Measurements from ENCODE around the gene GPR137.

The GPR137 gene

DNA sequence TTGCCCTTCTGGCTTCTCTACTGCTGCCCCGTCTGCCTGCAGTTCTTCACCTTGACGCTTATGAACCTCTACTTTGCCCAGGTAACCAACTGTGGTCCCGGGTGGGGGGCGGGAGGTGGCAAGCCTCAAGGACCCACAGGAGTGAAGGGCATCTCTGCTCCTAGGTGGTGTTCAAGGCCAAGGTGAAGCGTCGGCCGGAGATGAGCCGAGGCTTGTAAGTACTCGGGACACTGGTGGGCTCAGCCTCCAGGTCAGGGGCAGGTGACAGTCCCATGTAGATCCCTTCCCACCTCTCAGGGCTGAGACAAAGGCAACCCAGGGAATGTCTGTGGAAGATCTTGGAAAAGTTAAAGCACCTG, 1.1 kb downstream of the GPR137 start:
- no peak for DNase-seq (ENCODE audit: low read depth)

DNA sequence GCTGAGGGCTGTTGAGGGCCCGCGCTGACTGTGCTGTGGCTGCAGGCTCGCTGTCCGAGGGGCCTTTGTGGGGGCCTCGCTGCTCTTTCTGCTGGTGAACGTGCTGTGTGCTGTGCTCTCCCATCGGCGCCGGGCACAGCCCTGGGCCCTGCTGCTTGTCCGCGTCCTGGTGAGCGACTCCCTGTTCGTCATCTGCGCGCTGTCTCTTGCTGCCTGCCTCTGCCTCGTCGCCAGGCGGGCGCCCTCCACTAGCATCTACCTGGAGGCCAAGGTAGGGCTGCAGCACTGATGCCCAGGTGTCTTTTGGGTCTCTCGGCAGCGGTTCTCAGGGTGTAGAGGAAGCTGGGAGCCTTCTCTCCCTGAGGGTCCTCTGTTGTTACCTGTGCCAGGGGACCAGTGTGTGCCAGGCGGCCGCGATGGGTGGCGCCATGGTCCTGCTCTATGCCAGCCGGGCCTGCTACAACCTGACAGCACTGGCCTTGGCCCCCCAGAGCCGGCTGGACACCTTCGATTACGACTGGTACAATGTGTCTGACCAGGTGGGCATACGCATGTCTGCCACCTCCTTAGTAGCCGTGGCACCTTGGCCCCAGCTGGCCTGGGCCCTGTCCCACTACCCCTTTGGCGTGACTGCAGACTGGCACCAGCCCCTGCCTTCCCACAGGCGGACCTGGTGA, 2.2 kb downstream of the GPR137 start:
- DNase-seq (ENCODE audit: low read depth), result no peak

DNA sequence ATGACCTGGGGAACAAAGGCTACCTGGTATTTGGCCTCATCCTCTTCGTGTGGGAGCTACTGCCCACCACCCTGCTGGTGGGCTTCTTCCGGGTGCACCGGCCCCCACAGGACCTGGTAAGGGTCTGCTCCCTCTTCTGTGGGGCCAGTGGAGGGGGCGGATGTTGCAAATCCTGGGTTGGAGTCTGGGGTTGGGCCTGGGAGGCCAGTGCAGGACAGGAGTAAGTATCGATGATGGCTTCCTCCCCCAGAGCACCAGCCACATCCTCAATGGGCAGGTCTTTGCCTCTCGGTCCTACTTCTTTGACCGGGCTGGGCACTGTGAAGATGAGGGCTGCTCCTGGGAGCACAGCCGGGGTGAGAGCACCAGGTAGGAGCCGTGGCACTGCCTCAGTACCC, 2.7 kb downstream of the GPR137 start:
- no peak for DNase-seq (ENCODE audit: low read depth)

DNA sequence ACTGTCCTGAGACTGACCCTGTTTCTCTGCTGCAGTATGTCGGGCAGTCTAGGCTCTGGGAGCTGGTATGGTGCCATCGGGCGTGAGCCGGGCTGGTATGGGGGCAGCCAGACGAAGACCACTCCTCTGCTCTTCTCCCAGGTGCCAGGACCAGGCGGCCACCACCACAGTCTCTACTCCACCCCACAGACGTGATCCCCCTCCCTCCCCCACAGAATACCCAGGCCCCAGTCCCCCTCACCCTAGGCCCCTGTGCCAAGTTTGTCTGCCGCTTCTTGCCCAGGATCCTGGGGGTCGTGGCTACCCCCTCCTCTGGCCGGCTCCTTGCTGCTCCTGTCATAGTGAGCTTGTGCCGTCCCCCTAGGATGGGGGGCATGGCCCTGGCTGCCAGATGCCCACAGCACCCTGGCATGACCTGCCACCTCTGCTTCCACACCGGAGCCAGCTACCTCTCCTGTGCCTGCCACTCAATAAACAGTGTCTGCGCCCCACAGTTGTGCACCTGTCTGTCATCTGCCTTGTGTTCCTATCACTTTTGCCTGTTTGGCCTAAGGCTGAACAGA, 3.4 kb downstream of the GPR137 start:
- no peak for DNase-seq (ENCODE audit: low read depth)

DNA sequence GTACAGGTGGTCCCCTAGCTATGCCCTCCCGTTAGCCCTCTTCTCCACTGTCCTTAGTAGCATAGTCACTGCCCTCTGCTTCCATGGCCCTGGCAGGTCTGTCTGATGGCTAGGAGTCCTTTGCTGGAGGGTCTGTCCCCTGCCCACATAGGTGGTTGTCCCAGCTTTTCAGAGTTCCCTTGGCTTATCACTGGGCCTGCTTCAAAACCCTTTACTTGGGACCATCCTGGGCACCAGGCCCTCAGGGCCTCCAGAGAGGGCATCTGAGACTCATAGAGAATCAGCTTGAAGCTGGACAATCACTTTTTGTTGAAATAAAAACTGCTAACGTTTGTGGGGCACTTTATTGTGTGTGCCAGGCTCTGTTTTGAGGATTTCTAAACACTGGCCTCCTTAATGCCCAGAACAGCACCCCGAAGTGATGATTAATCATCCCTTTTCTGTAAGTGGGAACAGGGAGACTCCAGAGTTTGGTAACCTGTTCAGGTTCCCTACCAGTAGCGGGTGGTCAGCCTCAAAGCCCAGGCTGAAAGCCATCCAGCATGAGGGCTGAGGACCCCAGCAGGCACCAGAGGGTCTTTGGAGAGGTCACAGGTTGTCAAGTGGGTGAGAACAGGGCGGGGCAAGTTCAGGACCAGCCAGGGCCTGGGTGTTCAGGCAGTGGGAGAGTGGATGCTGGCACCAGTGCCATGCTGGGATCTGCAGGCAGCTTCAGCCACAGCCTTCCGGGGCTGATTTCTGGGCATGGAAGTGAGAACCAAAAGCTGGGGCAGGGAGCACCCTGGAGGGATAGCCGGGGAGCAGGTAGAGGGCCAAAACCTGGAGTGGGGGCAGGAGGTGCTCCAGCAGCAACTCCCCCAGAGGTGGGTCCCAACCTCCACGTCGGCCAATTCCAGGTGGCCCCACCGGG, 5.0 kb downstream of the GPR137 start:
- no peak for DNase-seq (ENCODE audit: low read depth)

DNA sequence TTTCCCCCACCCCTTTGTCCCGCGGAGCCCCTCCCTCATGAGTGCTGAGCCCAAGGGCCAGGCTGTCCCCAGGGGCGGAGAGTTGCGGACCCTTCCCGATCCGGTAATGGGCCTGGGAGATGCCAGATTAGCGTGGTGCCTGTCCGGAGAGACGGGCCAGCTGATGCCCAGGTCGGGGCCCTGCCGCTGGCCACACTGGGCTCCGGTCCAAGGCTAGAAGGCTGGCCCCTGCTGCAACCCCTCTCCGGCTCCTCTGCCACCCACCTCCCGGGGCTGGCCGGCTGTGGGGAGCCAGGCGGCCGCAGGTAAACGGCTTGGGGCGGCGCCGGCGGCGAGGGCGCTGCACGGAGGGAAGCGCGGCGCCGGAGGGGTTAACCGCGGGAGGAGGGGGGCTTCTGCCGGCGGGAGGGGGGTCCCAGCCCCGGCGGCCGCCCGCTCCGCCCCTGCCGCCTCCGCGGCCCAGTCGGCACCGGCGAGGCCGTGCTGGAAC, 5.7 kb downstream of the GPR137 start, which contains the start of gene KCNK4:
KCNK4 (plus strand) TSS at position 41 of the 490 bp plus-strand sequence. CDS start 1,717 bp downstream, outside the sequence.
- no peak for DNase-seq (ENCODE audit: low read depth)

DNA sequence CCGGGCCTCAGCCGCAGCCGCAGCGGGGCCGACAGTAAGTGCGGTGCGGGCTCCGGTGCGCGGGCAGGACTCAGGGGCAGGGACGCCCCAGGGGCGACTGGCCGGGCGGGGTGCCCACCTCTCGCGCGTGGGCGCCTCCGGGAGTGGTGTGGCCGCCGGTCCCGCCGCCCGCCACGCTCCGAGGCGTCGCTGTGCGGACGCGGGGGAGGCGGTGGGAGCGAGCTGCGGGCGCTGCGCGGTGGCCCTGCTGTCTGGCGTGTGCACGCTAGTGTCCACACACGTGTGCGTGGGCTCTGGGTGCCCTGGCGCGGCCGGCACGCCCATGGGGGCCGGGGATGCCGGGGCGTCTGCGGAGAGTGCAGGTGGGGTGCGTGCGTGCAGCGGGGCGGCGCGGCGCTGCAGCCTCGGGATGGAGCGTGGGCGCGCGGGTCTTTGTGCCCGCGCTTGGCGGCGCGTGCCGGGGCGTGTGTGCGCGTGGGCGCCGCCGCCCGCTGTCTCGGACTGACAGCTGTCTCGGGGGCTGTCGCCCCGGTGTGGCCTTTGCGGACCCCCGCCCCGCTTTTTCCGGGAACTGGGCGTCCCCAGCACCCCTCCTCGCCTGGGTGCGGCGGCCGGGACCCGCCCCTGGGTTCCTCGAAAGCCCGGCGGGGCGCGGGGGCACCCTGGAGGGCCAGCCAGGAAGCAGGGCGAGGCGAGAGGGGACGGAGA, 6.3 kb downstream of the GPR137 start:
- DNase-seq (ENCODE audit: low read depth), result no peak

DNA sequence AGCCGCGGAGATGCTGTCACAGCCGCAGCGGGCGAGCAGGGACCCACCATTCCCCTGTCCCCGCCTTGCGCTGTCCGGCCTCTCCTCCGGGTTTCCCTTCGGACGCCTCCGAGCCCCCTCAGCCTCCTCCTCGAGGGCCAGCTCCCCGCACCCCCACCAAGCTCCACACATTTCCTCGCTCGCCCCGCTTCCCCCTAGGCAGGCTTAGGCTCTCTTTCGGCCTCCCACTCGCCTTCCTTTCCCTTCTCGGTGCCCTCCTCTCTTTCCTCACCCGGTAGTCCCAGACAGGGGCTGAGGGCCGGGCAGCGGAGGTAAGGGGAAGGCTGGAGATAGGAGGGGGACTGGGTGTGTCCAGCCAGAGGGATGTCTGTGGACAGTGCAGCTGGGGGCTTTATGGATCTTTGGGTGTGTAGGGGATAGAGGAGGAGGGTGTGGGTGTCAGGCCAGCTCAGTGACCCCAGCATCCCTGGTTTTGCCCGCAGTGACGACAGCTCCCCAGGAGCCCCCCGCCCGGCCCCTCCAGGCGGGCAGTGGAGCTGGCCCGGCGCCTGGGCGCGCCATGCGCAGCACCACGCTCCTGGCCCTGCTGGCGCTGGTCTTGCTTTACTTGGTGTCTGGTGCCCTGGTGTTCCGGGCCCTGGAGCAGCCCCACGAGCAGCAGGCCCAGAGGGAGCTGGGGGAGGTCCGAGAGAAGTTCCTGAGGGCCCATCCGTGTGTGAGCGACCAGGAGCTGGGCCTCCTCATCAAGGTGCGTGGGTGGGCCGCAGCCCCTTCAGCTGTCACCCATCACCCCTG, 7.0 kb downstream of the GPR137 start:
- DNase-seq (ENCODE audit: low read depth), result no peak

DNA sequence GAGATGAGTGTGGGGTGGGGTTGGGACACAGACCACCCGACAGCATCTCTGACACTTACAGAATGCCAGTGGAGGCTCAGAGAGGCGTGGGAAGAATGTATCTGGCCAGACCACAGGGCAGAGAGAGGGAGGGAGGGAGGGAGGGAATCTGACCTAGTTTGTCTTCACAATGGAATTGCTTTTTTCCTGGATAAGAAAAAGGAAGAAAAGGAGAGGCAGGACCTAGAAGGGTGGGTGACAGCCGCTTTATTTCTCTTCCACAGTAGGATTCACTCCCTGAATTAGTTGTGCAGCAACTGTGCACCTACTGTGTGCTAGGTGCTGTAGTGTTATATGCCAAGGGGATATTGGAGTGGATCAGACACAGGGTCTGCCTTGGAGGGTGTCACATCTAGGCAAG, 9.1 kb downstream of the GPR137 start:
- no peak for DNase-seq (ENCODE audit: low read depth)

DNA sequence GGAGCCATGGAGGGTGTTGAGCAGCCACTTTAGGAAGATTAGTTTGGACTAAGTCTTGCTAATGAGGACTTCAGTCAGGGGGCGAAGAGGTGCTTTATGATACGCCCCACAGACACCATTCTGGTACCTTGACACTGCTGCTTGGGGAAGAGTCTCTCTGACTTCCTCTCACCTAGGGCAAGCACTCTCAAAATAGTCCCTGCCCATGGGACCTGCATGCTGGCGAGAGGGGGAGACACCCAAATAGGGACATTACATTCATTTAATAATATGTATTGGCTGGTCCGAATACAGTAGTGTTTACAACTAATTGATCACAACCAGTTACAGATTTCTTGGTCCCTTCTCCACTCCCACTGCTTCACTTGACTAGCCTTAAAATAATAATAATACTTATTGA, 10.1 kb downstream of the GPR137 start:
- no peak for DNase-seq (ENCODE audit: low read depth)

DNA sequence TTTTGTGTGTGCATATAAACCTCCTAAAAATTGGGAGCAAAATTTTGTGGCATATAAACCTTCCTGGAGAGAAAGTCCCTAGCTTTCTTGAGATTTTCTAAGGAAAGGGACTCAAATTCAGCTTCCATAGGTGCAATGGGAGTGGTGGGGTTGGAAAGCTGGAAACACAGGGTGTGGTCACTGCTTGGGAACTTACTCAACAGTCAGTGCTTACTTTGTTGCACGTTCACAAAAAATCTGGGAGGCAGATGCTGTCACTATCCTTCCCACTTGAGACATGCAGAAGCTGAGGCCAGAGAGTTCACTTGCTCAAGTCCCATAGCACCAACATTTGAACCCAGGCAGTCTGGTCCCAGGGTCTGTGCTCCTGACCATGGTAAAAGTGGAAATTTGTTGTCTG, 10.6 kb downstream of the GPR137 start:
- no peak for DNase-seq (ENCODE audit: low read depth)

DNA sequence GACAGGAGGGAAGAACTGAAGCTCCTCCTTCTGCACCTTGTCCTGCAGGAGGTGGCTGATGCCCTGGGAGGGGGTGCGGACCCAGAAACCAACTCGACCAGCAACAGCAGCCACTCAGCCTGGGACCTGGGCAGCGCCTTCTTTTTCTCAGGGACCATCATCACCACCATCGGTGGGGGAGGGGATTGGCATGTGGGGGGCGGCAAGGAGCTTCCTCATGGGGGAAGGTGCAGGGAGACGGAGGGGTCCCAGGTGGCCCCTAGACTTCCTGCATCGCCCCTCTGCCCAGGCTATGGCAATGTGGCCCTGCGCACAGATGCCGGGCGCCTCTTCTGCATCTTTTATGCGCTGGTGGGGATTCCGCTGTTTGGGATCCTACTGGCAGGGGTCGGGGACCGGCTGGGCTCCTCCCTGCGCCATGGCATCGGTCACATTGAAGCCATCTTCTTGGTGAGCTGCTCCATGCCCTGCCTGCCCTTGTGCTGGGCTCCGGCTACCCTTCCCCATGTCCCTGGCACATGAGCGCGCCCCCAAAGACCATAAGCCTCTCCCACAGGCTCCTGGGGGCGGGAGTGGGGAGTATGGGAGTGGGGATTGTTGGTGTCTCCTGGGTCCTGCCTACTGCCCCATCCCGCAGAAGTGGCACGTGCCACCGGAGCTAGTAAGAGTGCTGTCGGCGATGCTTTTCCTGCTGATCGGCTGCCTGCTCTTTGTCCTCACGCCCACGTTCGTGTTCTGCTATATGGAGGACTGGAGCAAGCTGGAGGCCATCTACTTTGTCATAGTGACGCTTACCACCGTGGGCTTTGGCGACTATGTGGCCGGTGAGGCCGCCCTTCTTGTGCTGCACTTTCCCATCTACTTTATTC, 11.4 kb downstream of the GPR137 start:
- no peak for DNase-seq (ENCODE audit: low read depth)

DNA sequence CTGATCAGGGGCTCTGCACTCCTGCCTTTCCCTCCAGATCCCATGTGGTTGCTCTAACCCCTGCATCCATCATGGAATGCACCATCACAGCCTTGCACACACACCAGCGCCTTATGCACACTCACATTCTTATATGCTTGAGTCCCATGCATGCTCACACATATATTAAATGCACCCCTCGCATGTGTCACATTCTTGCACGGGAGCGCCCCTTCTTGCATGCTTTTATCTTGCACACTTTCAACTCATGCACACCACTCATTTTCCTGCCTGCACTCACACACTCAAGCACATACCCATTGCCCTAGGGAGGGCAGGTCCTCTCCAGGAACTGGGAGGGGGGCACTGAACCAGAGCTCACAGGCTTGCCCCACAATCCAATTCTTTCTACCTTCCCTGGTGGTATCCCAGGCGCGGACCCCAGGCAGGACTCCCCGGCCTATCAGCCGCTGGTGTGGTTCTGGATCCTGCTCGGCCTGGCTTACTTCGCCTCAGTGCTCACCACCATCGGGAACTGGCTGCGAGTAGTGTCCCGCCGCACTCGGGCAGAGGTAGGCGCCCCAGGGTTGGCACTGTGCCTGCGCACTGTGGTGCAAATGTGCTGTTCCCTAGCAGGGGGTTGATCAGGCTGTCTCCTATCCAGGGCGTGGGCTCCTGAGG, 12.2 kb downstream of the GPR137 start:
- DNase-seq (ENCODE audit: low read depth), result no peak

DNA sequence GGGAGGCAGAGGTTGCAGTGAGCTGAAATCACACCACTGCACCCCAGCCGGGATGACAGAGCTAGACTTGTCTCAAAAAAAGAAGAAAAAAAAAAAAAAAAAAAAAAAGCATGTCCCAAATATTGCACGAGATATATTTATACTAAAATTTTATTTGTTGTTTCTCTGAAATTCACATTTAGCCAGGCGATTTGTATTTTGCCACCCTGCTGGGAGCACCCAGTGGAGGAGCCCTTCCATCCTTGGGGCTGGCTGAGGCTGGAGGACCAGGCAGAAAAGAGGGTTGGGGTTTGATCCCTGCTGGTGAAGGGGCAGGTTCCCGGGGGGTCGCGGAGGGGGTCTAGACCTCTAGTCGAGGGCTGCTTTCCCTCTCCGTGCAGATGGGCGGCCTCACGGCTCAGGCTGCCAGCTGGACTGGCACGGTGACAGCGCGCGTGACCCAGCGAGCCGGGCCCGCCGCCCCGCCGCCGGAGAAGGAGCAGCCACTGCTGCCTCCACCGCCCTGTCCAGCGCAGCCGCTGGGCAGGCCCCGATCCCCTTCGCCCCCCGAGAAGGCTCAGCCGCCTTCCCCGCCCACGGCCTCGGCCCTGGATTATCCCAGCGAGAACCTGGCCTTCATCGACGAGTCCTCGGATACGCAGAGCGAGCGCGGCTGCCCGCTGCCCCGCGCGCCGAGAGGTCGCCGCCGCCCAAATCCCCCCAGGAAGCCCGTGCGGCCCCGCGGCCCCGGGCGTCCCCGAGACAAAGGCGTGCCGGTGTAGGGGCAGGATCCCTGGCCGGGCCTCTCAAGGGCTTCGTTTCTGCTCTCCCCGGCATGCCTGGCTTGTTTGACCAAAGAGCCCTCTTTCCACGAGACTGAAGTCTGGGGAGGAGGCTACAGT, 13.6 kb downstream of the GPR137 start:
- DNase-seq (ENCODE audit: low read depth), result no peak

DNA sequence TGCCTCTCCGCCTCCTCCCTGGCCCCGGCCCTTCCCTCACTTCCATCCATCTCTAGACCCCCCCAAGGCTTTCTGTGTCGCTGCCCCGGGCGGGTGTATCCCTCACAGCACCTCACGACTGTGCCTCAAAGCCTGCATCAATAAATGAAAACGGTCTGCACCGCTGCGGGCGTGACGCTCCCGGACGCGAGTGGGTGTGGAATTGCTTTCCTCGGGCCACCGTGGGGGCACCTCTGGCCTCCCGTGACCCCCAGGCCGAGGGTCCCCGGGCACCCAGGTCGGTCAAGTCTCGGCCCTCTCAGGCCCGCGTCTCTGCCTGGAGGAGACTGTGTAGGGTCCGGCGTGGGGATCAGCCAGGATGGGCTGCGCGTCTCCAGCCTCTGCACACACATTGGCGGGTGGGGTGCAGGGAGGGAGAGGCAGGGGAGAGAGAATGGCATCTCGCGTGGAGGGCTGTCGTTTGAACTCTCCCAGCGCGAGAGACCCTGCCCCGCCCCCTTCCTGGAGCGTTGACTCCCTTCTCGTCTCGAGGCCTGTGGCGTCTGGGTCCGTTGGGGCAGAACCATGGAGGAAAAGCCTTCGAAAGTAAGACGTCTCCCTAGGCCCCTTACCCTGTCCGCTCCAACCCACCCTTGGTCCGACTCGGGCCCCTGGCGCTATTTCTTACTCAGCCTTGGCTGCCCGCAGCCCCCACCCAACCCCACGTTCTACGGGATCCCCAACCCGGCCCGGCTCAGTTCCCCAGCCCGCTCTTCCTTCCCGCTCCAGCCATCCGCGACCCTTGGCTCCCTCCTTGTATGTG, 14.4 kb downstream of the GPR137 start, which contains the start of gene CATSPERZ:
CATSPERZ (plus strand) TSS at position 512 of the 802 bp plus-strand sequence; CDS start at position 565, 53 bp downstream.
- DNase-seq (ENCODE audit: low read depth), result no peak

DNA sequence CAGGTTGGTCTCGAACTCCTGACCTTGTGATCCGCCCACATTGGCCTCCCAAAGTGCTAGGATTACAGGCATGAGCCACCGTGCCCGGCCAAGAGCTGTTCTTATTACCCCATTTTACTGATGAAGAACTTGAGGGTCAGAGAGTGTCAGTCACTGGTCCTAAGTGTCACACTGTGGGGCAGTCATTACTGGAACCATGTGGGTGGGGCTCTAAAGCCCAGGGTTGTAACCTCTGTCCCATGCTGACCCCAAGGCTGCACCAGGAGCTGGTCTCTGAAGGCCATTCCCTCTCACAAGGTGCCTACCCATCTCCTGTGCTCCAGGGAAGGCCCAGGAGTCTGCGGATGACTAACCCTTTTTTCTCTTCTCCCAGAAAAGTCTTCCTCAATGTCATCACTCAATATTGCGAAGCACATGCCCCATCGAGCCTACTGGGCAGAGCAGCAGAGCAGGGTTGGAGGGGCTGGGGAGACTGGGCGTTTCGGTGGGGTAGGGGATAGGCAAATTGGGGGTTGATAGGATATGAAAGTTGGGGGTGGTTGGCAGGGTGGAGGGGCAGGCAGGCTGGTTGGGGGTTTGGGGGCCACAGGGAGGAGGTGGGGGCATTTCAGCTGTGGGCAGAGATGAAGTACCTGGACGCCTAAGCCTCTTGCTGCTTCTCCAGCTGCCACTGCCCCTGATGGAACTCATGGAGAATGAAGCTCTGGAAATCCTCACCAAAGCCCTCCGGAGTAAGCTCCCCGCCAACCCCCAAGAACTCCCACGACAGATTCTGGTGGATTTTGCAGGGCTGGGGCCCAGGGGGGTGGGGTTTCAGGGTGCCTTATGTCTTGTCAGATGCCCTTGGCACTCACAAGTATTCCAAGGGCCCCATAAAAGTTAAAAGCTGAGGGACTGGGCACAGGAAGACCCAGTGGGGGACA, 17.7 kb downstream of the GPR137 start:
- no peak for DNase-seq (ENCODE audit: low read depth)

DNA sequence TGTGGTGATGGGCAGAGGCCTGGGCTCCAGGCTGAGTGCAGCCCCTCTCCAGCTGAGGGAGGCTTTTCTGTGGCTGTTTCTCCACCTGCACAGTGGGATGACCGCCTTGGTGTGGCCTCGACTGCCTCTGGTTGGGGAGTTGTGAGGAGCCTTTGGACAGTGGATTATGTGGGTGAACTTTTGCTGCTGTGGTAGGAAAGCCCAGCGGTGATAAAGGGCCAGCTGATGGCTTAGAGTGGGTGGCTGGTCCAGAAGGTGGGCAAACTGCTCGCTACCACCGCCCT, 18.3 kb downstream of the GPR137 start:
- no peak for DNase-seq (ENCODE audit: low read depth)
